Tongue (tissue), 2 donors: ENCODE measurements around the gene LCN15. TPM values are rescaled to one million over a fixed set of nuclear protein-coding genes. Genes with fewer than 3 reads are reported as not detected.

Source experiments
- small RNA-seq: library from RNA; depleted of rRNA; stranded (forward); fragments of <200 nt; gene quantifications from one replicate; pipeline ENCODE3, GENCODE V24; 2014; ENCODE audit warnings: low replicate concordance
- total RNA-seq: library from RNA; depleted of rRNA; stranded (reverse); fragments of >200 nt; gene quantifications from one replicate; pipeline ENCODE4 v1.2.3, GENCODE V29; 2014

The LCN15 gene
- total RNA-seq, 1 donor from 2014 or later, result not detected

Small RNA genes lying within 50 kb of the gene (small RNA-seq; reads per million reads assigned to genes)
- gene AL355987.2, result not detected
- gene ATP6V1G1P3, result not detected
- not detected for gene MIR6722

Other genes with a start within 250 kb of the LCN15 start
- 45.4 TPM for gene NOTCH1, start 218.5 kb downstream of the LCN15 start, total RNA-seq
- gene EGFL7, start 101.6 kb downstream of the LCN15 start, total RNA-seq, result 57.1 TPM
- gene AGPAT2, start 77.1 kb downstream of the LCN15 start, total RNA-seq, result 24.6 TPM
- gene DIPK1B, start 51.9 kb downstream of the LCN15 start, total RNA-seq, result 18.3 TPM
- not detected for gene LCN10, start 21.6 kb downstream of the LCN15 start, total RNA-seq
- not detected for gene LCN6, start 16.0 kb downstream of the LCN15 start, total RNA-seq
- gene LCN8, start 6.3 kb downstream of the LCN15 start, total RNA-seq, result 2.1 TPM
- gene TMEM141, start 26.8 kb upstream of the LCN15 start, total RNA-seq, result 50.2 TPM
- gene CCDC183, start 31.8 kb upstream of the LCN15 start, total RNA-seq, result not detected
- gene RABL6, start 43.4 kb upstream of the LCN15 start, total RNA-seq, result 55.0 TPM
- 2.2 TPM for gene AJM1, start 78.0 kb upstream of the LCN15 start, total RNA-seq
- 54.4 TPM for gene PHPT1, start 84.9 kb upstream of the LCN15 start, total RNA-seq
- gene MAMDC4, start 87.8 kb upstream of the LCN15 start, total RNA-seq, result 3.8 TPM
- gene EDF1, start 101.8 kb upstream of the LCN15 start, total RNA-seq, result 221 TPM
- 16.1 TPM for gene TRAF2, start 122.0 kb upstream of the LCN15 start, total RNA-seq
- gene FBXW5, start 180.2 kb upstream of the LCN15 start, total RNA-seq, result 95.9 TPM
- 1.4 TPM for gene C8G, start 180.7 kb upstream of the LCN15 start, total RNA-seq
- gene LCN12, start 187.8 kb upstream of the LCN15 start, total RNA-seq, result 0.82 TPM
- 10.2 TPM for gene PTGDS, start 213.0 kb upstream of the LCN15 start, total RNA-seq
- gene LCNL1, start 218.5 kb upstream of the LCN15 start, total RNA-seq, result 0.31 TPM
- gene PAXX, start 227.9 kb upstream of the LCN15 start, total RNA-seq, result 21.7 TPM
- gene CLIC3, start 232.1 kb upstream of the LCN15 start, total RNA-seq, result 4.9 TPM